GM18526 (cell line): Measurements from ENCODE around the gene LY86.

Experiments used
- POLR2A ChIP-seq: IDR thresholded peaks from 3 replicates; pipeline ENCODE4 v1.6.1; 2011; ENCODE audit not compliant: insufficient read length; ENCODE audit errors: extremely low read depth

LY86 gene

GRCh38 chr6:6564154-6564553, 24.4 kb upstream of the LY86 start:
- TF ChIP-seq POLR2A, result no peak

GRCh38 chr6:6565069-6565468, 23.5 kb upstream of the LY86 start:
- no peak for TF ChIP-seq POLR2A

- no peak for TF ChIP-seq POLR2A
Observed at GRCh38 chr6:6565488-6565887, 23.0 kb upstream of the LY86 start.

- no peak for TF ChIP-seq POLR2A
Observed at GRCh38 chr6:6566766-6567165, 21.8 kb upstream of the LY86 start.

GRCh38 chr6:6569096-6569810, 19.3 kb upstream of the LY86 start:
- TF ChIP-seq POLR2A, result no peak

- TF ChIP-seq POLR2A, result no peak
Observed at GRCh38 chr6:6569811-6570164, 18.7 kb upstream of the LY86 start.

- no peak for TF ChIP-seq POLR2A
Observed at GRCh38 chr6:6570929-6571671, 17.4 kb upstream of the LY86 start.

GRCh38 chr6:6575143-6575542, 13.4 kb upstream of the LY86 start:
- TF ChIP-seq POLR2A, result no peak

- no peak for TF ChIP-seq POLR2A
Observed at GRCh38 chr6:6577735-6578134, 10.8 kb upstream of the LY86 start.

- TF ChIP-seq POLR2A, result no peak
Observed at GRCh38 chr6:6579281-6579680, 9.2 kb upstream of the LY86 start.

GRCh38 chr6:6580225-6580856, 8.2 kb upstream of the LY86 start:
- no peak for TF ChIP-seq POLR2A

GRCh38 chr6:6581054-6581453, 7.5 kb upstream of the LY86 start:
- no peak for TF ChIP-seq POLR2A

GRCh38 chr6:6582131-6582530, 6.4 kb upstream of the LY86 start:
- no peak for TF ChIP-seq POLR2A

- no peak for TF ChIP-seq POLR2A
Observed at GRCh38 chr6:6583836-6584235, 4.7 kb upstream of the LY86 start.

GRCh38 chr6:6584310-6585002, 4.1 kb upstream of the LY86 start:
- no peak for TF ChIP-seq POLR2A

GRCh38 chr6:6585003-6585311, 3.6 kb upstream of the LY86 start:
- TF ChIP-seq POLR2A, result no peak
